ENCODE data around the gene PIP5K1A.

PIP5K1A gene

DNA sequence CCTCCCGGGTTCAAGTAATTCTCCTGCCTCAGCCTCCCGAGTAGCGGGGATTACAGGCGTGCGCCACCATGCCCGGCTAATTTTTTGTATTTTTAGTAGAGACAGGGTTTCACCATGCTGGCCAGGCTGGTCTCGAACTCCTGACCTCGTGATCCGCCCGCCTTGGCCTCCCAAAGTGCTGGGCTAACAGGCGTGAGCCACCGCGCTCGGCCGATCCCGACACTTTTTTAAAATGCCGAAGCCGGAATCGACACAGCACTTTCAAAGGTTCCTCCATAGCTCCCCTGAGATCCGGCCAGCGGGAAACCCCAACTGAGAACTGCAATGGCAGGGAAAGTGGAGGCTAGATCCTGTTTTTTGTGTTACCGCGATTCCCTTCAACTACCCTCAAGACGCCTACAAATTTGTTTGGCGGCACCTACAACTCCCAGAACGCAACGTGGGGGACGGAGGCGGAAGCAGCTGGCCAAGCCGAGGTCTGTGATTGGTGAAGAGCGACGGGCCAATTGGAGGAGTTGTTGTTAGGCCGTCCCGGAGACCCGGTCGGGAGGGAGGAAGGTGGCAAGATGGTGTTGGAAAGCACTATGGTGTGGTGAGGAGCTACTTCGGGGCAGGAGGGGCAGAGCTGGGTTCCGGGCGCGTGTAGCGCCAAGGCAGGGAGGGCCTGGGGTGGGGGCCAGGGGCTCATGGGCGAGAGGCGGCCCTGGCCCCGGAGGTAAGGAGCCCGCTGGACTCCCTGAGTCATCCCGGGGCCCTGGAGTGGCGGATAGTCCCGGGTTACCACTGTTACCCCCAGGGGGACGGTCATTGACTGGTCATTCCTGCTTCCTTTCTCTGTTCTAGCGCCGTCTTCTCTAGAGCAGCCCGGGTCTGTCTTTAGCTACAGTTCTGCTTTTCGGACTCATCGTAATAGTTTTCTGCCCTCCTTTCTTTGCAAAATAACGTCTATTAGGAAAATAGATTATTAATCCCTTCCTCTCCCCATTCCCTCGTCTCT lies 56.2 kb downstream of the PIP5K1A start, which contains the start of gene PSMD4:
TSS of gene PSMD4 (plus strand) at position 518 of the 997 bp plus-strand sequence. CDS start at position 567, 49 bp downstream.
- DNase-seq: peak; percentile 97

DNA sequence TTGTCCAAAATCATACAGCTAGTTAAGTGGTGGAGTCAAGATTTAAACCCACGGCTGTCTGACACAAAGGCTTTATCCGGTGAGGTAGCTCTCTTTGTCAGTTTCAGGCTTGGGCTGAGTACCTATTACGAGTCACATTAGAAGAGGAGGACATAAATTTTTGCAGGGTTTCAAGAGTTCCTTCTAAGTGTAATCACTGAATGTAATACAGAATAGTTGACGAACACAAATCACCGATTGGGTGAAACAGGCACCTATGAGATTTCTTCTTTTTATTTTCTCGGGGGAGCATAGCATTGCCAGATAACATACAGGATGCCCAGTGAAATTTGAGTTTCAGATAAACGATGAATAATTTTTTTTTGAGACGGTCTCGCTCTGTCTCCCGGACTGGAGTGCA lies 57.0 kb downstream of the PIP5K1A start:
- DNase-seq: no peak

DNA sequence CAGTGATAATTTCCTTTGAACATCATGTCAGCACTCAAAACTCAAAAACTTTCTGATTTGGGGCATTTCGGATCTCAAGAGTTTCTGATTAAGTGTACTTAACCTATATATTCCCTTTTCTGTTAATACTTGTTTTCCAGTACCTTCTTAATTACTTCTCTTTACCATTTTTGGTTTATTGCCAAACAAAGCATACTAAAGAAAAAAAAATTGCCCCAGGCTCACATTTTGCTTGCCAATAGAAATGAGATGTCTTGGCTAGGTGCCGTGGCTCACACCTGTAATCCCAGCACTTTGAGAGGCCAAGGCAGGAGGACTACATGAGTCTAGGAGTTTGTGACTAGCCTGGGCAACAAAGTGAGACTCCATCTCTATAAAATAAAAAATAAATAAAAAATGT lies 61.0 kb downstream of the PIP5K1A start:
- no peak for DNase-seq

DNA sequence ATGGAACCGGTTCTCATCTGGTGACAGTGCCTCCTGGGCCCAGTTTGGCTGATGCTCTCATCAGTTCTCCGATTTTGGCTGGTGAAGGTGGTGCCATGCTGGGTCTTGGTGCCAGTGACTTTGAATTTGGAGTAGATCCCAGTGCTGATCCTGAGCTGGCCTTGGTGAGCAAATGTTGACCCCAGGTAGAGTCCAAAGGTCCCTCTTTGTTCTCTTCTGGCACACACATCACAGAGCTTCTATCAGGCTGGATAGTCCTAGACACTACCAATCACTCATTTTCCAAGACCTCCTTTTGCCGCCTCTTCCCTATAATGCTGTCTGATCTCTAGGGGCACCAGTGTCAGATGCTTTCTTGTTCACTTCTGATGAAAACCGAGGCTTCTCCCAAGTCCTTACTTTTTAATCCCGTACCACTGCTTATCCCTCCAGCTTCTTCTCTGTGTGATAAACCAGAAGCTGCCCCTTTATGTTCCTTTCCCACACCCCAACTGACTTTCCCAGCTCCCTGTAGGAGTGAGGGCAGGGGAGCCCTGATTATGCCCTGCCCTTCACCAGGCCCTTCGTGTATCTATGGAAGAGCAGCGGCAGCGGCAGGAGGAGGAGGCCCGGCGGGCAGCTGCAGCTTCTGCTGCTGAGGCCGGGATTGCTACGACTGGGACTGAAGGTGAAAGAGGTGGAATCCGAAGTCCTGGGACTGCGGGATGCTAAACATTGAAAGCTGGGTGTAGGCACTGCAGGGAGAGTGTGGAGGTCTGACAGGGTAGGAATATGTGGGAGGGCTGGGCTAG lies 67.3 kb downstream of the PIP5K1A start:
- DNase-seq: no peak

DNA sequence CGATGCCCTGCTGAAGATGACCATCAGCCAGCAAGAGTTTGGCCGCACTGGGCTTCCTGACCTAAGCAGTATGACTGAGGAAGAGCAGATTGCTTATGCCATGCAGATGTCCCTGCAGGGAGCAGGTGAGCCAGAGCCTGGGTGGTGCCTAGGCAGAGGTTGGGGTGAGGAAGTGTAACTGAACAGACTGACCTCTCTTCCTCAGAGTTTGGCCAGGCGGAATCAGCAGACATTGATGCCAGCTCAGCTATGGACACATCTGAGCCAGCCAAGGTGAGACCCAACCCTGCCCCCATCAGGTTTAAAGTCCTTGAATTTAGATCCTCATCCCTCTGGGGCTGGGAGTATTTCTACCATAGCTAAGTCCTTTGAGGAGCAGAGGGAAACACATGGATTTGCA lies 68.0 kb downstream of the PIP5K1A start:
- DNase-seq: no peak

DNA sequence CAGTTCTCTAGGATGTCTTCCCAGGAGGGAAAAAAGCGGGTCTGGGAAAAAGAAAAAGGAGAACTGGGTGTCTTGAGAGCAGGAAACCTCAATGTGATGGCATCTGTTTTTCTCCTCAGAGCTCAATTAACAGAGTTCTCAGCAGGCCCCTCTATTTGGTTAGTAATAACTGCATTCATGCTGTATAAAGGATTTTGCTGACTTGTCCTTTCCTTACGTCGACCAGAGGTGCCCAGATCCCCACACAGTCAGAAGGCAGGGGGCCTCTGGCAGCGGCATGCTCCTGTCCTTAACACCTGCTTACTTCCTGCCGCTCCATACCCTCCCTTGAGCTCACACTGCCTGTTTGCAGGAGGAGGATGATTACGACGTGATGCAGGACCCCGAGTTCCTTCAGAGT lies 68.5 kb downstream of the PIP5K1A start:
- no peak for DNase-seq

DNA sequence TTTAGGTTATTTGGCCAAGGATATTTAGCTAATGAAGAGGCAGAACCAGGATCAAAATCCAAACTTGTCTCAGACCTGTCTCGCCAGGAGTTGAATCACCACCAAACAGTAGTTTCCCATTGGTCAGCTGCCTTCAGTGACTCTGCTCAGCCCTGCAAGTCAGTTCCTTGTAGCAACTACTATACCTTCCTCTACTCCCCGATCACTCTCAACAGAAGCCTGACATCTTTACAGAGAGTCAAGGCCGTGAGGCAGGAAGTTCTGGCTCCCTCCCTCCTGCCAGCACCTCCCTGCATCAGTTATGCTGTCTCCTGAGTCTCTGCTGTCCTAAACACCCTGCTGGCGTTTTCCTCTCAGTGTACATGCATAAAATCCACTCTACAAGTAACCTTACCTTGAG lies 69.4 kb downstream of the PIP5K1A start:
- no peak for DNase-seq

DNA sequence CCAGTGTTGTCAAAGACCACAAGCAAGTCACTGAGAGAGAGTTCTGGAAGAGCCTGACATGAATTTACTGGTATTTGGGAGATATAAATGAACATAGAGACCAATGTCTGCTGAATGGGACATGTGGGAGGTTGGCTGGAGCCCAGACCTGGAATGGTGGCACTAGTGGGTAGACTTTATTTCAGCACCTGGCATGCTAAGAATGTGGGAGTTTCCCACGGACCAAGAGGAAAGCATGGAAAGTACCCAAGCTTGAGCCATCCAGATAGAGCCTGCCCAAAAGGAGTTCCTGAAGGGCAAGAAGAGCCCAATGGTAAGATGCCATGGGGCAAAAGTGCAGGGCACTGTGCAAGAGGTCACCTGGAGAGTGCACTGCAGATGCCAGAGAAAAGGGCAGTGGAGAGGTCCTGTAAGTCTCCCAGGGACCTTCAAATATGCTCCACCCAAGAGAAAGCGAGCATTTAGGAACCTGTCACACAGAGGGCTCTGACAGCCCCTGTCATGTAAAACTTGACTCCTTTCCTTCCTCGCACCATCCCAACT lies 75.6 kb downstream of the PIP5K1A start:
- no peak for DNase-seq

DNA sequence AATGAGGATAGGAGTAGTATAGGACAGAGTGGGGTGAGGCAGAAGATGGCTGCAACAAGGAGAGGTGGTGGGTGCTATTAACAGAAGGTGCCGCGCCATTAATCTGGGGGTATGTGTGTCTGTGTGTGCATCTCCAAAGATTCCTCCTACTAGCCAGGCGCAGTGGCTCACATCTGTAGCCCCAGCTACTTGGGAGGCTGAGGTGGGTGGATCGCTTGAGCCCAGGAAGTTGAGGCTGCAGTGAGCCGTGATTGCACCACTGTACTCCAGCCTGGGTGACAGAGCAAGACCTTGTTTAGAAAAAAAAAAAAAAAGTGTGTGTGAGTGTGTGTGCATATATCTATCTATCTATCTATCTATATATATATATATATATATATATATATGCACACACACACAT lies 77.0 kb downstream of the PIP5K1A start:
- peak; percentile 35 for DNase-seq

DNA sequence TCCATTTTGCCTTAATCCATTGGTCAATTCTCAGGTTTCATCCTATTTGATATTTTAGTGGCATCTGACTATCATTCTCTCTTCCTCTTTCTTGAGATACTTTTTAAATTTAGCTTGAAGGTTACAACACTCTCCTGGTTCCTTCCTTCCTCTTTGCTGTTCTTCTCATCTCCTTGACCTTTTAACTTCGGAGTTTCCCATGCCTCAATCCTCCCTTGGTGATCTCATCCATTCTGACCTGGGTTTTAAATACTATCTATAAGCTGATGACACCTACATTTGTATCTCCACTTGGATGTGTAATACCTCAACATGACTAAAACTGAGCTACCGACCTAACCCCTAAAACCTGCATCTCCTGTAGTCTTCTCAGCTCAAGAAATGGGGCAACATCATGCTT lies 78.9 kb downstream of the PIP5K1A start:
- DNase-seq: peak; percentile 96

DNA sequence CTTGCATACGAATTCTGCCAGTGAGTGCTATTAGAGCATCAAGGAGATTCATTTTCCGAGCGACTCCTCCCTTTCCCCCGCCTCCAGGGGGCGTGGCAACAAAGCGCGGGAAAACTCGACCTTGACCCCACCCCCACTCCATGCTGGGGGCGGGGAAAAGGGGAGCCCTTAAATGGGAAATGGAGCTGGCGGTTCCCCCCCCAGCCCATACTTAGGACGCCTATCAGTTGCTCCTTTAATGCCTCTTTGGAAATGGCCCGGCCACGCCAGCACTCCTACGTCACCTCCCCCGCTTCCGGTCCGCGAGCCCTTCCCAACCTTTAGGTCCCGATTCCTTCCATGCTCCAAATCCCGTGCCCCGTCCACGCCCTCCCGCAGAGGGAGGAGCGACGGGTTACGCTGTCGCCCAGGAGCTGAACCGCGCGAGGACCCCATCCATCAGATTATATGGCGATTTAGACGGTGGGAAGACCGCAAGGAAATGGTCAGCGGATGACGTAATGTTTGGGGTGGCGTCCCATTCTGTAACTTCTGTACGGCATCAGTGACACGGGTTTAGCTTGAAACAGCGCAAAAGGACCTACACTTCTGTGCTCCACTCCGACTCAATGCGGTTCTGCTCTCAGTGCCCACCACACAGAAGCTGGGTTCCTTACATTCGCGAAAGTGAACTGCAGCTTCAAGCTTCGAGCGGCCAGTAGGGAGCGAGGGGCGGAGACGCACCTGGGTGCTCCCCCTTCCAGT lies 83.0 kb downstream of the PIP5K1A start:
- DNase-seq: peak; percentile 98

DNA sequence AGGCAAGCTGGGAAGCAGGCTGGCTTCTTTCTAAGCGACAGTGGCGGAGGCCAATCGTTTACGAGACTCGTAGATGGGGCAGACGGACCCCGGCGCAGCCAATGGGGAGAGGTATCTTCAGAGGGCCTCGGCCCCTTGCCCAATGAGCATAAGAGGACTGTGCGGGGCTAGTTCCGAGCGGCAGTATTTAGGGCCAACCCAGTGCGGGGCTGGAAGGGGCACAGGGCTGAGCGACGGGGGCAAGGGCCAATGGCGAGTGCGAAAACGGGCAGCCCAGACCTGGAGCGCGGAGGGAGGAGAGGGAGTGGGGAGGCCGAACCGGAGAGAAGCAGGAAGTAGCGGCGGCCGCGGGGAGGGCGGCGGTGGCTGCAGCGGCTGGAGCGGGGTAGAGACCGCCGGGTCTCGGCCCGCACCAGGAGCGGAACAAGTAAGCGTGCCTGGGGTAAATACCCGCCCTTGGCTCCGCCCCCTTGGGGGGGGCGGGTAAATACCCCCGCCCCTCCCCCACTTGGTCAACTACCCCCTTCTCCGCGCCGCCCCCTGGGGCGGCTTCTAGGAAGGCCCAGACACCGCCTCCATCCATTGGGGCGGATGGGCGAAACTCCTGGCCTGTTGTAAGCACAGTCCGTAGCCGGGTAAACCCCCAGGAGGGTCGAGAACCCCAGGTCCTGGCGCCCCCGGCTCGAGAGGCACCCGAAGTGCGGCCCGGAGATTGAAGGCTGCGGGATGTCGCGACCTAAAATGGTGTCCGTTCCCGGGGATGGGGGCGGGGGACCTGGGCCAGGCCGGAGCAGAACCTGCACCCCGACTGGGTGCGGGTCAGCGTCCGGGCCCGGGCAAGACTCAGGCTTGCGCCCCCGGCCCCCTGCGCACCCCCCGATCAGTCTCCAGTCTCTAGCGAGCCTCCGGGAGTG lies 83.9 kb downstream of the PIP5K1A start, which contains the start of gene ZNF687:
TSS of gene ZNF687 (plus strand) at position 331 of the 914 bp plus-strand sequence. CDS start 3,993 bp downstream, outside the sequence.
- DNase-seq: peak; percentile 100

DNA sequence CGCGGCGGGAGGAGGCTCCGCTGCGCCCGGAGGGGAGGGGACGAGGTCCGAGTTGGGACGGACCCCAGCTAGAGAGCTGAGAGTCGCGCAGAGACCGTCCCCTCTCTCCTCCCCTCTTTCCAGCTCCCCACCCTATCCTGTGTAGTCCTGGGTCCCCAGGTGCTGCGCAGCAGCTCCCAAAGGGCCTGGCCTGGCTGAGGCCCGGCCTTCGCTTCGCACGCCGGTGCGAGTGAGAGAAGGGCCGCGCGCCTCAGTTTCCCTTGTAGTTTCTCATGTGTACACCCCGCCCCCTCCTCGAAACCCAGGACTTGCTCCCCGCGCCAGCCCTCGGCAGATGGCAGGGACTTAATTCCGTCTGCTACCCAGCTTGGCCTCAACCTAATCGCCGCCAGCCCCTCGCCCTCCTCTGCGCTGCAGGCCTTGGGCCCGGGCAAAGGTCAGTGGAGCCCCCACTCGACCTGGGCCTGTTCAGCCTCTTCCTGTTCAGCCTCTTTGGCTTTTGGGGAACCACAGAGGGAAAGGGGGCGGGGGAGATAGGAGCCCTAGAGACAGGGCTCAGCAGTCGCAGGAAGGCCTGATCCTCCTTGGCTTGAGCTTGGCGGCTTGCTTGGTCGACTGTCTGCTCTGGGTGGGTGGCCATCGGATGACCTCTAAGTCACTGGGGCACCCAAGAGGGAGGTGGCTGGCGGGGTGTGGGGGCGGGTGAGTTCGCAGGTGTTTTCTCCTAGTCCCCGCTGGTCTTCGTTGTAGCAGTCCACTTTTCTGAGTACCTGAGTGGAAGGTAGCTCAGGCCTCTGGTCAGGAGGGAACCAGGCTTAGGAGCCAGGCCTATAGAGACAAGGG lies 84.8 kb downstream of the PIP5K1A start:
- peak; percentile 36 for DNase-seq

DNA sequence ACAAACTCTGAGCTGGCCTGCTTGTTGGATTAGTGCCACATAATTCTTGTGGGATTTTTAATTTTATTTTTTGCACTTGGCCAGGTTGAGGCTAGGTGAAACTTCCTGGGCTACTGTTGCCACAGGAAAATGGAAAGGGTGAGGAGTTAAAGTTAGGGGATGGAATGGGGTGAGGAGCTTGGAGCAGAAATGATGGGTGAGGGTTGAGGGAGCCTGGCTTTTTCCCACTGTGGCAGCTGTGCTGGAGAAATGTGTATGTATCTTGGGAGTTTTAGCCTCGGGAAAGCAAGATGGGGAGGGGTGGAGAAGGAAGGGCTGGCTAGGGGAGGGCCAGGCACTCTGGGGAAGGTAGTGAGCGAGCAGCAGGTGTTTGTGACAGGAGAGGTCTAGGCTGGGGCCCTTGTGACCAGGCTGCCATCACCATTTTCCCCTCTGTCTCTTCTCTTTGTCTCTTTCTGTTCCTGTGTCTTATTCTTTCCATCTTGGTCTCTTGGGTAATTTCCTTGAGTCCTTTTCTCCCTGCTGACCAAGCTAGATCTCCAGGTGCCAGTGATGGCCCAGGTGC lies 85.7 kb downstream of the PIP5K1A start:
- DNase-seq: no peak

DNA sequence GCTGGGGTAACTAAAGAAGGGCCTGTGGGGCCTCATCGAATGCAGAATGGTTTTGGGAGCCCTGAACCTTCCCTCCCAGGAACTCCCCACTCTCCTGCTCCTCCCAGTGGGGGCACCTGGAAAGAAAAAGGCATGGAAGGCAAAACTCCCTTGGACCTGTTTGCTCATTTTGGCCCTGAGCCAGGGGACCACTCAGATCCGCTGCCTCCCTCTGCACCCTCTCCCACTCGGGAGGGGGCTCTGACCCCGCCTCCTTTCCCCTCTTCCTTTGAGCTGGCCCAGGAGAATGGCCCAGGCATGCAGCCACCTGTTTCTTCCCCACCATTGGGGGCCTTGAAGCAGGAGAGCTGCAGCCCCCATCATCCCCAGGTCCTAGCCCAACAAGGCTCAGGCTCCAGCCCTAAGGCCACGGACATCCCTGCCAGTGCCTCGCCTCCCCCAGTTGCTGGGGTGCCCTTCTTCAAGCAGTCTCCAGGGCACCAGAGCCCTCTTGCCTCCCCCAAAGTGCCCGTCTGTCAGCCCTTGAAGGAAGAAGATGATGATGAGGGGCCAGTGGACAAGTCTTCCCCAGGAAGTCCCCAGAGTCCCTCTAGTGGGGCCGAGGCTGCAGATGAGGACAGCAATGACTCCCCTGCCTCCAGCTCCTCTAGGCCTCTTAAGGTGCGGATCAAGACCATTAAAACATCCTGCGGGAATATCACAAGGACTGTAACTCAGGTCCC lies 88.4 kb downstream of the PIP5K1A start:
- DNase-seq: no peak

DNA sequence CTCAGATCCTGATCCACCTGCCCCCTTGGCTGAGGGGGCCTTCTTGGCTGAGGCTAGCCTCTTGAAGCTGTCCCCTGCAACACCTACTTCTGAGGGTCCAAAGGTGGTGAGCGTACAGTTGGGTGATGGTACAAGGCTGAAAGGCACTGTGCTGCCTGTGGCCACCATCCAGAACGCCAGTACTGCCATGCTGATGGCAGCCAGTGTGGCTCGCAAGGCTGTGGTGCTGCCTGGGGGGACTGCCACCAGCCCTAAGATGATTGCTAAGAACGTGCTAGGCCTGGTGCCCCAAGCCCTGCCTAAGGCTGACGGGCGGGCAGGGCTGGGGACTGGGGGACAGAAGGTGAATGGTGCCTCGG lies 89.0 kb downstream of the PIP5K1A start:
- no peak for DNase-seq

DNA sequence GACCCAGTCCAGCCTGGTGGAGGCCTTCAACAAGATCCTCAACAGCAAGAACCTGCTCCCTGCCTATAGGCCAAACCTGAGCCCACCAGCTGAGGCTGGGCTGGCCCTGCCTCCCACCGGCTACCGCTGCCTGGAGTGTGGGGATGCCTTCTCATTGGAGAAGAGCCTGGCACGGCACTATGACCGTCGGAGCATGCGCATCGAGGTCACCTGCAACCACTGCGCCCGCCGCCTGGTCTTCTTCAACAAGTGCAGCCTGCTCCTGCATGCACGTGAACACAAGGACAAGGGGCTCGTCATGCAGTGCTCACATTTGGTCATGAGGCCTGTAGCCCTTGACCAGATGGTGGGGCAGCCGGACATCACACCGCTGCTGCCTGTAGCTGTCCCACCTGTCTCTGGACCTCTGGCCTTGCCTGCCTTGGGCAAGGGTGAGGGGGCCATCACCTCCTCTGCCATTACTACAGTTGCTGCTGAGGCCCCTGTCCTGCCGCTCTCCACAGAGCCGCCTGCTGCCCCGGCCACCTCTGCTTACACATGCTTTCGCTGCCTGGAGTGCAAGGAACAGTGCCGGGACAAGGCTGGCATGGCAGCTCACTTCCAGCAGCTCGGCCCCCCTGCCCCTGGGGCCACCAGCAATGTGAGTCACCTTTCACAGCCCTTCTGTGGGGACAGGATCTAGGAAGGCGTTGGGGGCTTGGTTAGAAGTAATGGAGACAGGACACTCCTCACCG lies 89.6 kb downstream of the PIP5K1A start:
- no peak for DNase-seq

DNA sequence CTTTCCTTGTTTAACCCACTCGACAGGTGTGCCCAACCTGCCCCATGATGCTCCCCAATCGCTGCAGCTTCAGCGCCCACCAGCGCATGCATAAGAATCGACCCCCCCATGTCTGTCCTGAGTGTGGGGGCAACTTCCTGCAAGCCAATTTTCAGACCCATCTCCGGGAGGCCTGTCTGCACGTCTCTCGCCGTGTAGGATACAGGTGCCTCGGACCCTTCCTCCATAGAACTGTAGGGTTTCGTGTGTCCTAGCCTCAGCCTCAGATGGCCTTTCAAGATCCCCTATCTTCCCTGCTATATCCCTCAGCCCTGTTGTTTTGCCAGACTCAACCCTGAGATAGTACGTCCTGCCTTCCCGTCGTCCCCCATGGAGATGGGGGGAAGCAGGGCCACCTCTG lies 90.2 kb downstream of the PIP5K1A start:
- DNase-seq: no peak
